Measurements from ENCODE around the gene AGA. TPM values are rescaled to one million over a fixed set of nuclear protein-coding genes. Genes with fewer than 3 reads are reported as not detected.

AGA gene
- total RNA-seq, 1 experiment from 2014 or later = 18.3 TPM

- Mint-ChIP-seq H3K27ac (ENCODE audit: low read depth, unreplicated experiment) (no peak overlapping the region), H3K4me3 (ENCODE audit: unreplicated experiment) (no peak overlapping the region), H3K27me3 (ENCODE audit: insufficient read depth, unreplicated experiment) (no peaks in the 10 kb centered on the region), H3K4me1 (ENCODE audit: insufficient read depth, unreplicated experiment) (peaks cover 5% of the 10 kb centered on the region), H3K36me3 (ENCODE audit: insufficient read depth, unreplicated experiment) (no peaks in the 10 kb centered on the region), H3K9me3 (ENCODE audit: unreplicated experiment) (no peaks in the 10 kb centered on the region)
- CTCF ChIA-PET = no interaction called here
- POLR2A ChIA-PET = no interaction called here
- DNase-seq (ENCODE audit: unreplicated experiment) = no peak
- no TSS peak for BruUV-seq (replicated peaks)
- intact Hi-C loops (cut with micrococcal nuclease) = no loop called here
- no peak for TF ChIP-seq CTCF (IDR thresholded peaks at IDR 0.05; ENCODE audit: unreplicated experiment)
These were observed 57.3 kb downstream of the AGA start for GRCh38 chr4:177384856-177385397.

GRCh38 chr4:177381762-177382310 is 60.4 kb downstream of the AGA start:
- no TSS peak for BruUV-seq (replicated peaks)
- H3K4me3 Mint-ChIP-seq (ENCODE audit: unreplicated experiment) = no peak overlapping the region
- no peak for DNase-seq (ENCODE audit: unreplicated experiment)
- H3K4me1 Mint-ChIP-seq (ENCODE audit: insufficient read depth, unreplicated experiment) = no peaks in the 10 kb centered on the region
- no peak overlapping the region for H3K27ac Mint-ChIP-seq (ENCODE audit: low read depth, unreplicated experiment)
- no peaks in the 10 kb centered on the region for H3K9me3 Mint-ChIP-seq (ENCODE audit: unreplicated experiment)
- CTCF ChIA-PET = no interaction called here
- peaks cover 15% of the 10 kb centered on the region for H3K27me3 Mint-ChIP-seq (ENCODE audit: insufficient read depth, unreplicated experiment)
- intact Hi-C loops (cut with micrococcal nuclease) = no loop called here
- TF ChIP-seq CTCF (IDR thresholded peaks at IDR 0.05; ENCODE audit: unreplicated experiment) = no peak
- no peaks in the 10 kb centered on the region for H3K36me3 Mint-ChIP-seq (ENCODE audit: insufficient read depth, unreplicated experiment)
- POLR2A ChIA-PET = no interaction called here

Other genes with a start within 250 kb of the AGA start
- gene NEIL3, start 132.6 kb downstream of the AGA start, total RNA-seq (2022) = 3.4 and 5.8 TPM in 2 replicates